Activated T-helper 2 cell treated with anti-CD3 and anti-CD28 coated beads, Interferon-gamma antibody, Interleukin-2, Interleukin-4, amounts not matched to agents 10 μg/mL and 5 μg/mL and 100 μg/mL, durations not matched to agents 14 hours and 24 hours and 36 hours (primary cell): Measurements from ENCODE around the gene TMEM223. TPM values are rescaled to one million over a fixed set of nuclear protein-coding genes. Genes with fewer than 3 reads are reported as not detected.
"Not testable (repeated sequence)": the region's sequence is repeated elsewhere in the genome, so short reads cannot be mapped to it uniquely, and the experiment has no call there.

ENCODE experiments used
- DNase-seq: peaks from one replicate; pipeline ENCODE4 v3.0.0; 2021; ENCODE audit warnings: low spot score
- H3K27ac Mint-ChIP-seq: one replicate; pipeline ENCODE4 v1.8.0; 2021; ENCODE audit warnings: mixed read lengths
- H3K27me3 Mint-ChIP-seq: one replicate; pipeline ENCODE4 v1.8.0; 2021; ENCODE audit warnings: low read depth, mixed read lengths
- H3K36me3 Mint-ChIP-seq: one replicate; pipeline ENCODE4 v1.8.0; 2021; ENCODE audit warnings: low read depth, mixed read lengths
- H3K4me1 Mint-ChIP-seq: one replicate; pipeline ENCODE4 v1.8.0; 2021; ENCODE audit warnings: low read depth, mixed read lengths
- H3K4me3 Mint-ChIP-seq: one replicate; pipeline ENCODE4 v1.8.0; 2021; ENCODE audit warnings: low read depth, mild to moderate bottlenecking, moderate library complexity, mixed read lengths
- H3K9me3 Mint-ChIP-seq: one replicate; pipeline ENCODE4 v1.8.0; 2021; ENCODE audit warnings: mixed read lengths
- intact Hi-C: fragments of 100-400 bp; cut with micrococcal nuclease; formaldehyde crosslinking; loops from one replicate; pipeline ENCODE4 v1.15.1; 2023
- total RNA-seq: library from RNA; stranded (reverse); gene quantifications from 2 replicates; pipeline ENCODE4 v1.2.3, GENCODE V29; 2022

The TMEM223 gene
- total RNA-seq: 13.4 and 14.0 TPM in 2 replicates

- Mint-ChIP-seq H3K27ac (peak within 1 kb of the TSS; percentile 89), H3K27me3 (no peaks in the 10 kb centered on the region), H3K9me3 (no peaks in the 10 kb centered on the region), H3K4me3 (peak within 1 kb of the TSS; percentile 87), H3K4me1 (peaks cover 40% of the 10 kb centered on the region), H3K36me3 (peaks cover 77% of the 10 kb centered on the region)
- DNase-seq: peak; percentile 87
- intact Hi-C loops: loop anchor here (1.0 kb wide), 1 partner anchor 14 kb away; the partner anchor contains the start of gene NXF1
These were observed at the start of gene TMEM223 for GRCh38 chr11:62791501-62792201. Gene TMEM223, minus strand, starts transcription at chr11:62792006. Its CDS starts 12 bp downstream, at chr11:62791994.

GRCh38 chr11:62840721-62841360 lies 49.0 kb upstream of the TMEM223 start:
- Mint-ChIP-seq H3K36me3 (peaks cover 21% of the 10 kb centered on the region), H3K4me1 (peaks cover 17% of the 10 kb centered on the region)
- H3K27ac Mint-ChIP-seq, H3K9me3 Mint-ChIP-seq, H3K27me3 Mint-ChIP-seq, H3K4me3 Mint-ChIP-seq: not testable (repeated sequence)
- intact Hi-C loops: loop anchor here (1.0 to 5.0 kb wide), 4 partner anchors 15 to 239 kb away; partner anchors contain the start of genes HNRNPUL2 and MTA2
- DNase-seq: peak; percentile 81

GRCh38 chr11:62839050-62839945 lies 47.5 kb upstream of the TMEM223 start, which contains the start of gene WDR74:
Gene WDR74, minus strand, starts transcription at chr11:62839590. Its CDS starts 20 bp downstream, at chr11:62839570.
- intact Hi-C loops: loop anchor here (1.0 kb wide), 4 partner anchors 8 to 68 kb away; partner anchors contain the start of genes NXF1, TAF6L and TMEM179B
- H3K9me3 Mint-ChIP-seq: no peaks in the 10 kb centered on the region
- no peak within 1 kb of the TSS for H3K4me3 Mint-ChIP-seq
- peaks cover 35% of the 10 kb centered on the region for H3K36me3 Mint-ChIP-seq
- DNase-seq: peak; percentile 89
- no peaks in the 10 kb centered on the region for H3K27me3 Mint-ChIP-seq
- peaks cover 21% of the 10 kb centered on the region for H3K4me1 Mint-ChIP-seq
- H3K27ac Mint-ChIP-seq: no peak within 1 kb of the TSS

GRCh38 chr11:62835336-62835735 lies 43.5 kb upstream of the TMEM223 start:
- no peak for DNase-seq
- no peak overlapping the region for H3K4me3 Mint-ChIP-seq
- peaks cover 34% of the 10 kb centered on the region for H3K4me1 Mint-ChIP-seq
- peaks cover 54% of the 10 kb centered on the region for H3K36me3 Mint-ChIP-seq
- no peaks in the 10 kb centered on the region for H3K9me3 Mint-ChIP-seq
- no peaks in the 10 kb centered on the region for H3K27me3 Mint-ChIP-seq
- peak overlapping the region; percentile 24 for H3K27ac Mint-ChIP-seq
- intact Hi-C loops: no loop called here

- peak within 1 kb of the TSS; percentile 94 for H3K4me3 Mint-ChIP-seq
- no peaks in the 10 kb centered on the region for H3K27me3 Mint-ChIP-seq
- peak within 1 kb of the TSS; percentile 99 for H3K27ac Mint-ChIP-seq
- H3K36me3 Mint-ChIP-seq: peaks cover 48% of the 10 kb centered on the region
- no peaks in the 10 kb centered on the region for H3K9me3 Mint-ChIP-seq
- peaks cover 26% of the 10 kb centered on the region for H3K4me1 Mint-ChIP-seq
- intact Hi-C loops: loop anchor here (1.0 to 5.0 kb wide), 2 partner anchors 45 to 125 kb away; partner anchors contain the start of genes BSCL2, GNG3 and TMEM179B
- DNase-seq: no peak
These were observed 40.8 kb upstream of the TMEM223 start, which contains the start of gene TEX54 for GRCh38 chr11:62832336-62833234. Gene TEX54, minus strand, starts transcription at chr11:62832841.

- H3K27ac Mint-ChIP-seq: peak within 1 kb of the TSS; percentile 99
- peaks cover 23% of the 10 kb centered on the region for H3K4me1 Mint-ChIP-seq
- peak; percentile 99 for DNase-seq
- peaks cover 52% of the 10 kb centered on the region for H3K36me3 Mint-ChIP-seq
- H3K9me3 Mint-ChIP-seq: no peaks in the 10 kb centered on the region
- intact Hi-C loops: loop anchor here (1.0 to 5.0 kb wide), 5 partner anchors 8 to 124 kb away; partner anchors contain the start of genes BSCL2, GNG3, NXF1 and TMEM179B
- no peaks in the 10 kb centered on the region for H3K27me3 Mint-ChIP-seq
- H3K4me3 Mint-ChIP-seq: peak within 1 kb of the TSS; percentile 94
These were observed 39.9 kb upstream of the TMEM223 start, which contains the start of gene STX5 for GRCh38 chr11:62831520-62832335. Gene STX5, minus strand, starts transcription at chr11:62832051. Its CDS starts 808 bp downstream, at chr11:62831243.

- Mint-ChIP-seq H3K27me3 (no peaks in the 10 kb centered on the region), H3K9me3 (no peaks in the 10 kb centered on the region), H3K36me3 (peaks cover 46% of the 10 kb centered on the region), H3K27ac (peak overlapping the region; percentile 99), H3K4me1 (peaks cover 21% of the 10 kb centered on the region), H3K4me3 (peak overlapping the region; percentile 94)
- DNase-seq: no peak
- intact Hi-C loops: loop anchor here (1.0 to 5.0 kb wide), 4 partner anchors 8 to 124 kb away; partner anchors contain the start of genes BSCL2, GNG3, NXF1 and WDR74
These were observed 39.2 kb upstream of the TMEM223 start for GRCh38 chr11:62830904-62831519.

- H3K27ac Mint-ChIP-seq, H3K4me3 Mint-ChIP-seq, H3K9me3 Mint-ChIP-seq, intact Hi-C loops, H3K27me3 Mint-ChIP-seq, DNase-seq: not testable (repeated sequence)
- Mint-ChIP-seq H3K4me1 (peaks cover 13% of the 10 kb centered on the region), H3K36me3 (peaks cover 48% of the 10 kb centered on the region)
These were observed 36.3 kb upstream of the TMEM223 start for GRCh38 chr11:62828130-62828529.

GRCh38 chr11:62823677-62824076 lies 31.9 kb upstream of the TMEM223 start:
- Mint-ChIP-seq H3K4me3 (no peak overlapping the region), H3K27me3 (no peaks in the 10 kb centered on the region), H3K36me3 (peaks cover 57% of the 10 kb centered on the region), H3K9me3 (no peaks in the 10 kb centered on the region), H3K27ac (no peak overlapping the region), H3K4me1 (peaks cover 2% of the 10 kb centered on the region)
- intact Hi-C loops: no loop called here
- DNase-seq: no peak

GRCh38 chr11:62817129-62817528 lies 25.3 kb upstream of the TMEM223 start:
- no peaks in the 10 kb centered on the region for H3K27me3 Mint-ChIP-seq
- intact Hi-C loops: no loop called here
- H3K4me1 Mint-ChIP-seq: no peaks in the 10 kb centered on the region
- no peak overlapping the region for H3K4me3 Mint-ChIP-seq
- H3K9me3 Mint-ChIP-seq: no peaks in the 10 kb centered on the region
- no peak for DNase-seq
- peaks cover 27% of the 10 kb centered on the region for H3K36me3 Mint-ChIP-seq
- H3K27ac Mint-ChIP-seq: no peak overlapping the region
